ENCODE measurements around the gene MRPS33. TPM values are rescaled to one million over a fixed set of nuclear protein-coding genes. Genes with fewer than 3 reads are reported as not detected.
A peak's percentile ranks its signal among the peaks of the same experiment; 100 is the strongest.
"Not testable (repeated sequence)": the region's sequence is repeated elsewhere in the genome, so short reads cannot be mapped to it uniquely, and the experiment has no call there.

The MRPS33 gene
- total RNA-seq, 1 experiment from 2014 or later = 30.1 TPM

- peak; percentile 58 for DNase-seq (ENCODE audit: low spot score)
Observed at GRCh38 chr7:141012044-141012685, 2.6 kb downstream of the MRPS33 start.

GRCh38 chr7:141011443-141011842 lies 3.3 kb downstream of the MRPS33 start:
- no peak for DNase-seq (ENCODE audit: low spot score)

GRCh38 chr7:141003172-141004065 lies 11.3 kb downstream of the MRPS33 start:
- no peak for DNase-seq (ENCODE audit: low spot score)

- no peak for DNase-seq (ENCODE audit: low spot score)
Observed at GRCh38 chr7:141001546-141001945, 13.2 kb downstream of the MRPS33 start.

- DNase-seq (ENCODE audit: low spot score) = no peak
Observed at GRCh38 chr7:141001122-141001521, 13.6 kb downstream of the MRPS33 start.

- DNase-seq (ENCODE audit: low spot score) = no peak
Observed at GRCh38 chr7:140998715-140999114, 16.0 kb downstream of the MRPS33 start.

GRCh38 chr7:140992422-140992821 lies 22.3 kb downstream of the MRPS33 start:
- DNase-seq (ENCODE audit: low spot score) = no peak

GRCh38 chr7:140990193-140990962 lies 24.4 kb downstream of the MRPS33 start:
- no peak for DNase-seq (ENCODE audit: low spot score)

GRCh38 chr7:140989068-140989467 lies 25.7 kb downstream of the MRPS33 start:
- DNase-seq (ENCODE audit: low spot score) = no peak

GRCh38 chr7:140983802-140984201 lies 30.9 kb downstream of the MRPS33 start:
- no peak for DNase-seq (ENCODE audit: low spot score)

- DNase-seq (ENCODE audit: low spot score) = no peak
Observed at GRCh38 chr7:140982508-140982907, 32.2 kb downstream of the MRPS33 start.

GRCh38 chr7:140981951-140982350 lies 32.8 kb downstream of the MRPS33 start:
- DNase-seq (ENCODE audit: low spot score) = no peak

- DNase-seq (ENCODE audit: low spot score) = no peak
Observed at GRCh38 chr7:140977741-140978140, 37.0 kb downstream of the MRPS33 start.

- no peak for DNase-seq (ENCODE audit: low spot score)
Observed at GRCh38 chr7:140972876-140973829, 41.6 kb downstream of the MRPS33 start.

GRCh38 chr7:140972344-140972743 lies 42.4 kb downstream of the MRPS33 start:
- DNase-seq (ENCODE audit: low spot score) = no peak

- DNase-seq (ENCODE audit: low spot score) = no peak
Observed at GRCh38 chr7:140967438-140967837, 47.3 kb downstream of the MRPS33 start.

GRCh38 chr7:140966561-140967233 lies 48.1 kb downstream of the MRPS33 start:
- DNase-seq (ENCODE audit: low spot score) = no peak

GRCh38 chr7:140961117-140961516 lies 53.6 kb downstream of the MRPS33 start:
- no peak for DNase-seq (ENCODE audit: low spot score)

- DNase-seq (ENCODE audit: low spot score) = not testable (repeated sequence)
Observed at GRCh38 chr7:140956997-140957396, 57.8 kb downstream of the MRPS33 start.

Data from A172 (cell line).